Measurements from ENCODE around the gene COA4. TPM values are rescaled to one million over a fixed set of nuclear protein-coding genes. Genes with fewer than 3 reads are reported as not detected.
A peak's percentile ranks its signal among the peaks of the same experiment; 100 is the strongest.

COA4 gene
- total RNA-seq, 1 experiment from 2014 or later = 367 TPM

- H3F3A ChIP-seq (ENCODE audit: low read length, unreplicated experiment) = no peaks in the 10 kb centered on the region
- intact Hi-C loops (cut with micrococcal nuclease) = no loop called here
- DNase-seq = peak; percentile 40
- no peak overlapping the region for H3K9ac ChIP-seq (ENCODE audit: low read length)
- no peaks in the 10 kb centered on the region for H3K27me3 ChIP-seq (ENCODE audit: low read length)
- no peaks in the 10 kb centered on the region for H3K79me2 ChIP-seq (ENCODE audit: low read length)
- POLR2A ChIA-PET (ENCODE audit: unreplicated experiment) = interaction anchor here (0.7 kb wide), 1 partner anchor 137 kb away, joined by 4 read pairs; no protein-coding TSS in a partner anchor
- H3K9me3 ChIP-seq (ENCODE audit: low read length) = no peaks in the 10 kb centered on the region
- CTCF ChIA-PET = interaction anchor here (0.5 to 1.2 kb wide), 3 partner anchors 15 to 404 kb away, joined by 3 to 5 read pairs (median 5); no protein-coding TSS in a partner anchor
- H3K4me1 ChIP-seq (ENCODE audit: insufficient read depth, low read length) = peaks cover 3% of the 10 kb centered on the region; the same call in 1 of the 2 replicates
- peak; percentile 61 for ATAC-seq
- no peaks in the 10 kb centered on the region for H3K9me2 ChIP-seq (replicated peaks; ENCODE audit: low read length)
- H3K27ac ChIP-seq (ENCODE audit: low read length) = no peak overlapping the region
- no peak overlapping the region for H2AFZ ChIP-seq (ENCODE audit: low read length)
- H3K36me3 ChIP-seq (ENCODE audit: low read depth, low read length) = peaks cover 8% of the 10 kb centered on the region; the same call in 1 of the 2 replicates
- no TSS peak for BruUV-seq (replicated peaks)
- no peak for TF ChIP-seq CTCF (conservative IDR thresholded peaks at IDR 0.05; ENCODE audit: low read depth, low read length)
- TF ChIP-seq EZH2 (IDR thresholded peaks at IDR 0.05; ENCODE audit: low read length, unreplicated experiment) = no peak
- H3K4me2 ChIP-seq (ENCODE audit: low read length) = no peak overlapping the region
- no peaks in the 10 kb centered on the region for H4K20me1 ChIP-seq (ENCODE audit: low read length)
- no peak overlapping the region for H3K4me3 ChIP-seq (ENCODE audit: low read length)
Measured at GRCh38 chr11:73916435-73916834, 39.8 kb upstream of the COA4 start.

- no peak overlapping the region for H3K4me3 ChIP-seq (ENCODE audit: low read length)
- DNase-seq (no peak), ATAC-seq (no peak)
- H3K79me2 ChIP-seq (ENCODE audit: low read length) = no peaks in the 10 kb centered on the region
- peaks cover 5% of the 10 kb centered on the region; the same call in 1 of the 2 replicates for H3K36me3 ChIP-seq (ENCODE audit: low read depth, low read length)
- BruUV-seq (replicated peaks) = no TSS peak
- H3K27ac ChIP-seq (ENCODE audit: low read length) = no peak overlapping the region
- H3K9me3 ChIP-seq (ENCODE audit: low read length) = no peaks in the 10 kb centered on the region
- TF ChIP-seq EZH2 (IDR thresholded peaks at IDR 0.05; ENCODE audit: low read length, unreplicated experiment) (no peak), EZH2phosphoT487 (IDR thresholded peaks at IDR 0.05; ENCODE audit: borderline replicate concordance, low read length) (no peak), CTCF (conservative IDR thresholded peaks at IDR 0.05; ENCODE audit: low read depth, low read length) (no peak)
- H3K27me3 ChIP-seq (ENCODE audit: low read length) = no peaks in the 10 kb centered on the region
- H4K20me1 ChIP-seq (ENCODE audit: low read length) = no peaks in the 10 kb centered on the region
- H3K4me2 ChIP-seq (ENCODE audit: low read length) = no peak overlapping the region
- no peak overlapping the region for H2AFZ ChIP-seq (ENCODE audit: low read length)
- ChIA-PET CTCF (no interaction called here), POLR2A (ENCODE audit: unreplicated experiment) (no interaction called here)
- H3F3A ChIP-seq (ENCODE audit: low read length, unreplicated experiment) = no peaks in the 10 kb centered on the region
- no peak overlapping the region for H3K9ac ChIP-seq (ENCODE audit: low read length)
- H3K9me2 ChIP-seq (replicated peaks; ENCODE audit: low read length) = no peaks in the 10 kb centered on the region
- H3K4me1 ChIP-seq (ENCODE audit: insufficient read depth, low read length) = peaks cover 3% of the 10 kb centered on the region; the same call in 1 of the 2 replicates
- intact Hi-C loops (cut with micrococcal nuclease) = no loop called here
Measured at GRCh38 chr11:73914284-73914683, 37.6 kb upstream of the COA4 start.

GRCh38 chr11:73913472-73913871 is 36.8 kb upstream of the COA4 start:
- intact Hi-C loops (cut with micrococcal nuclease) = no loop called here
- CTCF ChIA-PET = no interaction called here
- ATAC-seq = no peak
- Histone ChIP-seq H3K9me2 (replicated peaks; ENCODE audit: low read length) (no peaks in the 10 kb centered on the region), H3K4me1 (ENCODE audit: insufficient read depth, low read length) (peaks cover 3% of the 10 kb centered on the region; the same call in 1 of the 2 replicates), H3K4me3 (ENCODE audit: low read length) (no peak overlapping the region), H4K20me1 (ENCODE audit: low read length) (no peaks in the 10 kb centered on the region), H3K79me2 (ENCODE audit: low read length) (no peaks in the 10 kb centered on the region), H3K9ac (ENCODE audit: low read length) (no peak overlapping the region), H3K9me3 (ENCODE audit: low read length) (no peaks in the 10 kb centered on the region), H3K27ac (ENCODE audit: low read length) (no peak overlapping the region), H2AFZ (ENCODE audit: low read length) (no peak overlapping the region), H3K27me3 (ENCODE audit: low read length) (no peaks in the 10 kb centered on the region), H3K36me3 (ENCODE audit: low read depth, low read length) (peaks cover 3% of the 10 kb centered on the region; the same call in 1 of the 2 replicates), H3F3A (ENCODE audit: low read length, unreplicated experiment) (no peaks in the 10 kb centered on the region), H3K4me2 (ENCODE audit: low read length) (no peak overlapping the region)
- BruUV-seq (replicated peaks) = no TSS peak
- POLR2A ChIA-PET (ENCODE audit: unreplicated experiment) = no interaction called here
- no peak for DNase-seq
- no peak for TF ChIP-seq EZH2phosphoT487 (IDR thresholded peaks at IDR 0.05; ENCODE audit: borderline replicate concordance, low read length)
- TF ChIP-seq CTCF (conservative IDR thresholded peaks at IDR 0.05; ENCODE audit: low read depth, low read length) = no peak
- TF ChIP-seq EZH2 (IDR thresholded peaks at IDR 0.05; ENCODE audit: low read length, unreplicated experiment) = no peak

All from PC-3 (cell line).